ENCODE results near the gene HARS1. TPM values are rescaled to one million over a fixed set of nuclear protein-coding genes. Genes with fewer than 3 reads are reported as not detected.
A peak's percentile ranks its signal among the peaks of the same experiment; 100 is the strongest.

HARS1 gene
- total and polyA plus RNA-seq, 7 donors = 29.5 to 58.0 (median 45.2) TPM

- TF ChIP-seq, protein P1, sequence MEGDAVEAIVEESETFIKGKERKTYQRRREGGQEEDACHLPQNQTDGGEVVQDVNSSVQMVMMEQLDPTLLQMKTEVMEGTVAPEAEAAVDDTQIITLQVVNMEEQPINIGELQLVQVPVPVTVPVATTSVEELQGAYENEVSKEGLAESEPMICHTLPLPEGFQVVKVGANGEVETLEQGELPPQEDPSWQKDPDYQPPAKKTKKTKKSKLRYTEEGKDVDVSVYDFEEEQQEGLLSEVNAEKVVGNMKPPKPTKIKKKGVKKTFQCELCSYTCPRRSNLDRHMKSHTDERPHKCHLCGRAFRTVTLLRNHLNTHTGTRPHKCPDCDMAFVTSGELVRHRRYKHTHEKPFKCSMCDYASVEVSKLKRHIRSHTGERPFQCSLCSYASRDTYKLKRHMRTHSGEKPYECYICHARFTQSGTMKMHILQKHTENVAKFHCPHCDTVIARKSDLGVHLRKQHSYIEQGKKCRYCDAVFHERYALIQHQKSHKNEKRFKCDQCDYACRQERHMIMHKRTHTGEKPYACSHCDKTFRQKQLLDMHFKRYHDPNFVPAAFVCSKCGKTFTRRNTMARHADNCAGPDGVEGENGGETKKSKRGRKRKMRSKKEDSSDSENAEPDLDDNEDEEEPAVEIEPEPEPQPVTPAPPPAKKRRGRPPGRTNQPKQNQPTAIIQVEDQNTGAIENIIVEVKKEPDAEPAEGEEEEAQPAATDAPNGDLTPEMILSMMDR (IDR thresholded peaks at IDR 0.05) = no peak
- ATAC-seq (no peak), DNase-seq (no peak)
- peaks cover 20% of the 10 kb centered on the region for H3K4me1 ChIP-seq
- H3K36me3 ChIP-seq (ENCODE audit: insufficient read depth in 1 of 2, low read depth in 1 of 2) = peaks cover 38 to 79% of the 10 kb centered on the region in 2 donors
- intact Hi-C loops (cut with DNase I) = no loop called here
- WGBS, 3 donors = 85 to 96% (median 92%) methylated on average over 4 of the region's 4 CpGs
- no peak overlapping the region for H3K4me3 ChIP-seq
- H3K27me3 ChIP-seq (ENCODE audit: insufficient read depth in 3 of 3, low read length in 2 of 3) = no peaks in the 10 kb centered on the region
- no peaks in the 10 kb centered on the region for H3K9me3 ChIP-seq
- no peak overlapping the region for H3K27ac ChIP-seq
Observed at GRCh38 chr5:140696891-140697492, 5.8 kb upstream of the HARS1 start.

DNA sequence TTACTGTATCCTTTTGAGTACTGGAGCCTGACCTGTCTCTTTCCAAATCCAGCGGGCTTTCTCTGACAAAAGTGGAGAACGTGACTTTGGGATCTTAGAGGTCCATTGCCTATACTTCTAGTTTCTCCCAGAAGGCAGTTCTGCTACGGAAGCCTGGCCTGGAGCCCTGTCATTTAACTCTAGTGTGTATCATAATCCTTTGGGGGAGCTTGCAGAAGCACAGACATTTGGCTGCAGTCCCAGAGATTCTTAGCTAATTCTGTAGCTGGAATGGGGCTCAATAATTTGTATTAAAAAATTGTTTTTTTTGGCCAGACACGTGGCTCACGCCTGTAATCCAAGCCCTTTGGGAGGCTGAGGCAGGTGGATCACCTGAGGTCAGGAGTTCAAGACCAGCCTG, 3.1 kb upstream of the HARS1 start:
- Histone ChIP-seq H3K27ac (no peak overlapping the region), H3K36me3 (ENCODE audit: insufficient read depth in 1 of 2, low read depth in 1 of 2) (peaks cover 34 to 67% of the 10 kb centered on the region in 2 donors), H3K4me1 (peaks cover 18% of the 10 kb centered on the region), H3K9me3 (no peaks in the 10 kb centered on the region), H3K4me3 (no peak overlapping the region), H3K27me3 (ENCODE audit: insufficient read depth in 3 of 3, low read length in 2 of 3) (no peaks in the 10 kb centered on the region)
- TF ChIP-seq, protein P1 (IDR thresholded peaks at IDR 0.05) = no peak
- ATAC-seq = no peak
- intact Hi-C loops (cut with DNase I) = loop anchor here in 1 of 2 donors (5.0 kb wide), 2 partner anchors 127 to 292 kb away; partner anchors contain the start of gene ANKHD1
- 53 to 58% (median 53%) methylated on average over 5 of the region's 5 CpGs for WGBS, 3 donors
- DNase-seq = no peak

- peaks cover 14 to 66% of the 10 kb centered on the region in 2 donors for H3K36me3 ChIP-seq (ENCODE audit: insufficient read depth in 1 of 2, low read depth in 1 of 2)
- intact Hi-C loops (cut with DNase I) = loop anchor here (2.0 to 5.0 kb wide), 4 partner anchors 24 to 288 kb away; partner anchors contain the start of genes ANKHD1 (in 1 of the 2) and WDR55 (in 1 of the 2)
- TF ChIP-seq, protein P1 (IDR thresholded peaks at IDR 0.05) = no peak
- H3K4me1 ChIP-seq = peaks cover 18% of the 10 kb centered on the region
- 52 to 59% (median 55%) methylated on average over 8 of the region's 8 CpGs for WGBS, 3 donors
- ATAC-seq = peak in 1 of 4 donors; percentile 2
- H3K9me3 ChIP-seq = no peaks in the 10 kb centered on the region
- H3K27ac ChIP-seq = peak overlapping the region; percentile 92
- H3K27me3 ChIP-seq (ENCODE audit: insufficient read depth in 3 of 3, low read length in 2 of 3) = no peaks in the 10 kb centered on the region
- DNase-seq = no peak
- H3K4me3 ChIP-seq = peak overlapping the region; percentile 99
Observed at GRCh38 chr5:140690376-140690932, 716 bp downstream of the HARS1 start.

- 95 to 97% (median 96%) methylated on average over 7 of the region's 7 CpGs for WGBS, 3 donors
- intact Hi-C loops (cut with DNase I) = no loop called here
- no peak overlapping the region for H3K4me3 ChIP-seq
- no peak for DNase-seq
- no peaks in the 10 kb centered on the region for H3K27me3 ChIP-seq (ENCODE audit: insufficient read depth in 3 of 3, low read length in 2 of 3)
- no peak overlapping the region for H3K27ac ChIP-seq
- peaks cover 16 to 100% of the 10 kb centered on the region in 2 donors for H3K36me3 ChIP-seq (ENCODE audit: insufficient read depth in 1 of 2, low read depth in 1 of 2)
- TF ChIP-seq, protein P1 (IDR thresholded peaks at IDR 0.05) = no peak
- no peaks in the 10 kb centered on the region for H3K9me3 ChIP-seq
- ATAC-seq = no peak
- H3K4me1 ChIP-seq = no peaks in the 10 kb centered on the region
Observed at GRCh38 chr5:140678993-140679392, 12.2 kb downstream of the HARS1 start.
